NB4 (cell line): ENCODE measurements around the gene TOMM40.

ENCODE experiments used
- MAX ChIP-seq: IDR thresholded peaks from 2 replicates; pipeline ENCODE4 v1.6.1; 2011; ENCODE audit warnings: low read depth, low read length
- POLR2A ChIP-seq: IDR thresholded peaks from 2 replicates; pipeline ENCODE4 v1.6.1; 2011; ENCODE audit warnings: mild to moderate bottlenecking; ENCODE audit not compliant: insufficient read length; ENCODE audit errors: extremely low read depth
- TF ChIP-seq, protein P1 (sequence below): IDR thresholded peaks from one replicate; pipeline ENCODE4 v1.5.1; 2012; ENCODE audit warnings: low read depth, low read length

DNA sequence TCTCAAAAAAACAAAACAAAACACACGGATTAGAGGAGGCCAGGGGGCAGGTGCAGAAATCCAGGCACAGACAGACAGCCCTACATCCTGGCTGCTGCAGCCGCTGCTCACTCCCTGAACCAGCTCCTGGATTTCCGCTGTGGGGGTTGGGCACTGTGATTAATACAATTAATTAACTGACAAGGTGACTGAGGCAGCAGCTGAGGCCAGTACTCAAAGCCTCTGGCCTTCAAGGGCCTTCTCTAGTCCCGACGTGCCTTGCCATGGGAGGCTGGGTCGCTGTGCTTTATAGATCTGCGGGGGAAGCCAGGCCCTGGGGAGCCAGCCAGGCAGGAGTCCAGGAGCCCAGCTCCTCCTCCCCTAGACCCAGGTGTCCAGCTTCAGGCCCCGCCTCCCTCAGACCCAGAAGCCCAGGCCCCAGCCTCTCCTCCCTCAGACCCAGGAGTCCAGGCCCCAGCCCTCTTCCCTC is 40.4 kb upstream of the TOMM40 start:
- TF ChIP-seq, protein P1, sequence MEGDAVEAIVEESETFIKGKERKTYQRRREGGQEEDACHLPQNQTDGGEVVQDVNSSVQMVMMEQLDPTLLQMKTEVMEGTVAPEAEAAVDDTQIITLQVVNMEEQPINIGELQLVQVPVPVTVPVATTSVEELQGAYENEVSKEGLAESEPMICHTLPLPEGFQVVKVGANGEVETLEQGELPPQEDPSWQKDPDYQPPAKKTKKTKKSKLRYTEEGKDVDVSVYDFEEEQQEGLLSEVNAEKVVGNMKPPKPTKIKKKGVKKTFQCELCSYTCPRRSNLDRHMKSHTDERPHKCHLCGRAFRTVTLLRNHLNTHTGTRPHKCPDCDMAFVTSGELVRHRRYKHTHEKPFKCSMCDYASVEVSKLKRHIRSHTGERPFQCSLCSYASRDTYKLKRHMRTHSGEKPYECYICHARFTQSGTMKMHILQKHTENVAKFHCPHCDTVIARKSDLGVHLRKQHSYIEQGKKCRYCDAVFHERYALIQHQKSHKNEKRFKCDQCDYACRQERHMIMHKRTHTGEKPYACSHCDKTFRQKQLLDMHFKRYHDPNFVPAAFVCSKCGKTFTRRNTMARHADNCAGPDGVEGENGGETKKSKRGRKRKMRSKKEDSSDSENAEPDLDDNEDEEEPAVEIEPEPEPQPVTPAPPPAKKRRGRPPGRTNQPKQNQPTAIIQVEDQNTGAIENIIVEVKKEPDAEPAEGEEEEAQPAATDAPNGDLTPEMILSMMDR = no peak
- no peak for TF ChIP-seq POLR2A
- TF ChIP-seq MAX = no peak
